HEK293T (cell line): ENCODE results near the gene SCYL2.

Experiments
- BHLHE40 ChIP-seq: fragments of 450-650 bp; IDR thresholded peaks from 2 replicates; pipeline ENCODE4 v1.6.1; 2016; ENCODE audit warnings: mild to moderate bottlenecking, moderate library complexity, borderline replicate concordance
- FOXK2 ChIP-seq: fragments of 450-650 bp; IDR thresholded peaks from 2 replicates; pipeline ENCODE4 v1.6.1; 2016; ENCODE audit warnings: mild to moderate bottlenecking
- FOXM1 ChIP-seq: fragments of 450-650 bp; IDR thresholded peaks from 2 replicates; pipeline ENCODE4 v1.6.1; 2017; ENCODE audit warnings: mild to moderate bottlenecking, borderline replicate concordance
- L3MBTL2 ChIP-seq: fragments of 450-650 bp; conservative IDR thresholded peaks from 2 replicates; pipeline ENCODE4 v1.6.1; 2016; ENCODE audit warnings: mild to moderate bottlenecking
- SP1 ChIP-seq: fragments of 450-650 bp; IDR thresholded peaks from 2 replicates; pipeline ENCODE4 v1.6.1; 2017
- TF ChIP-seq, protein P1 (sequence below): fragments of 450-650 bp; IDR thresholded peaks from 2 replicates; pipeline ENCODE4 v1.6.1; 2016

- TF ChIP-seq FOXK2 (no peak), SP1 (no peak), FOXM1 (no peak), L3MBTL2 (no peak), BHLHE40 (no peak)
- TF ChIP-seq, protein P1, sequence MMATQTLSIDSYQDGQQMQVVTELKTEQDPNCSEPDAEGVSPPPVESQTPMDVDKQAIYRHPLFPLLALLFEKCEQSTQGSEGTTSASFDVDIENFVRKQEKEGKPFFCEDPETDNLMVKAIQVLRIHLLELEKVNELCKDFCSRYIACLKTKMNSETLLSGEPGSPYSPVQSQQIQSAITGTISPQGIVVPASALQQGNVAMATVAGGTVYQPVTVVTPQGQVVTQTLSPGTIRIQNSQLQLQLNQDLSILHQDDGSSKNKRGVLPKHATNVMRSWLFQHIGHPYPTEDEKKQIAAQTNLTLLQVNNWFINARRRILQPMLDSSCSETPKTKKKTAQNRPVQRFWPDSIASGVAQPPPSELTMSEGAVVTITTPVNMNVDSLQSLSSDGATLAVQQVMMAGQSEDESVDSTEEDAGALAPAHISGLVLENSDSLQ: no peak
Measured at GRCh38 chr12:100229876-100230275, 37.1 kb upstream of the SCYL2 start.
